Keratinocyte (primary cell): Measurements from ENCODE around the gene AK9.

Source experiments
- EZH2 ChIP-seq: IDR thresholded peaks from one replicate; pipeline ENCODE4 v1.6.1; 2012; ENCODE audit warnings: inconsistent platforms, mild to moderate bottlenecking, low read length, moderate library complexity
- TF ChIP-seq, protein P1 (sequence below), 3 experiments: IDR thresholded peaks in 1 of 3; conservative IDR thresholded peaks in 1 of 3; optimal IDR thresholded peaks in 1 of 3; 2 replicates in 2 of 3; 3 replicates in 1 of 3; pipeline versions ENCODE3 to v1.5.1; 2011; ENCODE audit warnings: low read length in 3 of 3, mild to moderate bottlenecking in 3 of 3, moderate library complexity in 2 of 3, control low read depth in 1 of 3, inconsistent platforms in 1 of 3; ENCODE audit not compliant: insufficient read depth in 2 of 3; ENCODE audit errors: extremely low read depth in 1 of 3

DNA sequence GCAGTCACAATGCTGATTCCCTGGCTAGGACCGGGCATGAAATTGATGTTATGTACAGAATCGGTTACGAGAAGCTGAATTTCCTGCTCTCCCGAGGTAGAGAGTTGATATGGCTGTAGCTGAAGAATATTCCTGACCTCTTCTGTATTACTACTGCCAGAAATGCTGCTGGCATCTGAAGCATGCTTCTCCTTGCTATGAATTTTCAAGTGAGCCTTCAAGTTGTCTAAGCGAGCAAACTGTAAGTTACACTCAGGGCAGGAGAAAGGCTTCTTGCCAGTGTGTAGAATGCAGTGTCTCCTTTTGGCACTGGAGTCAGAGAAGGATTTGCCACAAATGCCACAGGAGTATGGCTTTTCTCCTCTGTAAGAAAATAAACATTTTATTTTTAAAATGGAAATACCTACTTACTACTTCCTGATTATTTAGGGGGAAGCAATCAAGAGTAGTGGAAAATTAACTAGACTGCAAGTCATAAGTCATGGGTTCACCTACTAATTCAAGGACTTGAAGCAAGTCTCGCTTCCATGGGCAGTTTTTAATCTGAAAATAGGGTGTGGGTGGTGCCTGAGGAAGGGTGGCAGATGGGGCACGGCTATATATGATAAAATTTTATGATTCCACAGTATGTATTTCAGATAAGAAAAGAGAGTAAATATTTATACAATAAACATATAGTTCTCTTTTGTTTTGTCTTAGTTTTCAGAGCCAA, 224.6 kb downstream of the AK9 start:
- TF ChIP-seq, protein P1, sequence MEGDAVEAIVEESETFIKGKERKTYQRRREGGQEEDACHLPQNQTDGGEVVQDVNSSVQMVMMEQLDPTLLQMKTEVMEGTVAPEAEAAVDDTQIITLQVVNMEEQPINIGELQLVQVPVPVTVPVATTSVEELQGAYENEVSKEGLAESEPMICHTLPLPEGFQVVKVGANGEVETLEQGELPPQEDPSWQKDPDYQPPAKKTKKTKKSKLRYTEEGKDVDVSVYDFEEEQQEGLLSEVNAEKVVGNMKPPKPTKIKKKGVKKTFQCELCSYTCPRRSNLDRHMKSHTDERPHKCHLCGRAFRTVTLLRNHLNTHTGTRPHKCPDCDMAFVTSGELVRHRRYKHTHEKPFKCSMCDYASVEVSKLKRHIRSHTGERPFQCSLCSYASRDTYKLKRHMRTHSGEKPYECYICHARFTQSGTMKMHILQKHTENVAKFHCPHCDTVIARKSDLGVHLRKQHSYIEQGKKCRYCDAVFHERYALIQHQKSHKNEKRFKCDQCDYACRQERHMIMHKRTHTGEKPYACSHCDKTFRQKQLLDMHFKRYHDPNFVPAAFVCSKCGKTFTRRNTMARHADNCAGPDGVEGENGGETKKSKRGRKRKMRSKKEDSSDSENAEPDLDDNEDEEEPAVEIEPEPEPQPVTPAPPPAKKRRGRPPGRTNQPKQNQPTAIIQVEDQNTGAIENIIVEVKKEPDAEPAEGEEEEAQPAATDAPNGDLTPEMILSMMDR (optimal IDR thresholded peaks at IDR 0.05 in 1 of 3, IDR thresholded peaks at IDR 0.05 in 1 of 3, conservative IDR thresholded peaks at IDR 0.05 in 1 of 3; ENCODE audit: extremely low read depth in 1 of 3, insufficient read depth in 2 of 3, low read length in 3 of 3) = no peak
- TF ChIP-seq EZH2 = no peak
